ENCODE measurements around the gene CD8B. TPM values are rescaled to one million over a fixed set of nuclear protein-coding genes. Genes with fewer than 3 reads are reported as not detected.
A peak's percentile ranks its signal among the peaks of the same experiment; 100 is the strongest.

The CD8B gene
- total and polyA plus RNA-seq, 2 donors (not counting 1 experiment from before 2014, with no cell fraction given): not detected

DNA sequence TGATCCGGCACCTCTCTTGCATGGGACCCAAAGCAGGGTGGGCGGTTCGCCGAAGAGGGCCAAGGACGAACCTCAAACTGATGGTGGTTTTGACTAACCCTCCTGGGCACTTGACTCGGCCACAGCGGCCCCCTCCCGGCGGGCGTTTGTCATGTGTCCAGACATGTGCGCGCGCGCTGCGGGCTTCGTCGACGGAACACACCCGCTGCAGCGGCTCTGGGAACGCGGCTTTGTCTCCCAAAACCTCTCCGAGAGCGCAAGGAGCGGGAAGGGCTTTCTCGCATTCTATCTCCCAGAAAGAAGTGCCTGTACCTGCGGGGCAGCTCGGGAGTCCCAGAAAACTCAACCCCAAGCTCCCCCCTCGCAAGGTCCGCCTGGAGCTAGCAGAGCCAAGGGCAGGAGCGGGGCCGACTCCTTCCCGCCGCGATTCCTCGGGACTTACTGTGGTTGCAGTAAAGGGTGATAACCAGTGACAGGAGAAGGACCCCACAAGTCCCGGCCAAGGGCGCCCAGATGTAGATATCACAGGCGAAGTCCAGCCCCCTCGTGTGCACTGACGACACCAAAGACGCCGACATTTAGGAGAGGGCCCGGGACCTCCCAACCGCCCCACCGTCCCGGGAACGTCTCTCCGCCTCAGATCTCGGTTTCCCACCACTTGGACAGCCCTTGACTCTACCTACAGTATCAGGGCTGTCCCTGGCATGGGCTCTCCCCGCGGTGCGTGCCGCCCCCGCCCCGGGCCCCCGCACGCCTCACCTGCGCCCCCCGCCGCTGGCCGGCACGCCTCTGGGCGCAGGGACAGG, 72.6 kb downstream of the CD8B start:
- no peaks in the 10 kb centered on the region for H3K4me1 ChIP-seq (ENCODE audit: control insufficient read depth, extremely low read depth, insufficient read depth, low read length)
- no peak overlapping the region for H2AFZ ChIP-seq (ENCODE audit: low read length)
- no peaks in the 10 kb centered on the region for H3K79me2 ChIP-seq (ENCODE audit: control insufficient read depth, insufficient read depth, low read length)
- TF ChIP-seq EZH2 (IDR thresholded peaks at IDR 0.05; ENCODE audit: low read length, missing control alignments) (peak; percentile 50), CTCF (conservative IDR thresholded peaks at IDR 0.05 in 1 of 2, IDR thresholded peaks at IDR 0.05 in 1 of 2; ENCODE audit: low read depth in 1 of 2, low read length in 2 of 2) (no peak)
- H4K20me1 ChIP-seq (ENCODE audit: control insufficient read depth, extremely low read depth, insufficient read depth, low read length): no peaks in the 10 kb centered on the region
- H3K9ac ChIP-seq (ENCODE audit: insufficient read depth, low read length): no peak overlapping the region
- peak overlapping the region; percentile 23 for H3K4me2 ChIP-seq (ENCODE audit: extremely low read depth, insufficient read depth, low read length)
- H3K4me3 ChIP-seq (replicated peaks in 1 of 4; ENCODE audit: control extremely low read depth in 1 of 4, insufficient read depth in 1 of 4, low read depth in 3 of 4, low read length in 4 of 4): peak overlapping the region in 1 of 4 experiments; percentile 4
- H3K36me3 ChIP-seq (ENCODE audit: control insufficient read depth, insufficient read depth, low read length): no peaks in the 10 kb centered on the region
- no peak for DNase-seq (ENCODE audit: low read depth in 2 of 2)
- no peak overlapping the region for H3K27ac ChIP-seq (ENCODE audit: insufficient read depth, low read length)
- peaks cover 47% of the 10 kb centered on the region for H3K27me3 ChIP-seq (ENCODE audit: control insufficient read depth, insufficient read depth, low read length)
- no peaks in the 10 kb centered on the region for H3K9me3 ChIP-seq (ENCODE audit: control insufficient read depth, insufficient read depth, low read depth, low read length)

- DNase-seq (ENCODE audit: low read depth in 2 of 2): no peak
Observed at GRCh38 chr2:86788165-86788564, 73.5 kb downstream of the CD8B start.

DNA sequence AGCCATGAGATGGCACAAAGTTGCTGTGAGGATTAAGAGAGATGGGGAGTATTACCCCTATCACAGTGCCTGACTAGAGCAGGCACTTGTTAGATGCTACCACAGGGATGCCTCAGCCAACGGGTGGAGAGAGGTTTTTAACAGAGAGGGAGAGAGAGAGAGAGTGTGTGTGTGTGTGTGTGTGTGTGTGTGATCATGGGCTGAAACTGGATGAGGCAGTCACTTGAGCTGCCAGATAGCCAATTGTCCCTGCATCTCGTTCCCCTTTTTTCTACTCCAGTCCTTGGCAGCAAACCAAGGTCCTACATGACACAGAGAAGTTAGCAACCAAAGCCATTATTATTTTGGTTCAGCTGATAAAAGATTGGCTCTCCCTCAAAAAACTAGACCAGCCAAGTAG, 74.0 kb downstream of the CD8B start:
- H3K27me3 ChIP-seq (ENCODE audit: control insufficient read depth, insufficient read depth, low read length): peaks cover 43% of the 10 kb centered on the region
- no peak overlapping the region for H3K4me3 ChIP-seq (replicated peaks in 1 of 4; ENCODE audit: control extremely low read depth in 1 of 4, insufficient read depth in 1 of 4, low read depth in 3 of 4, low read length in 4 of 4)
- no peak for DNase-seq (ENCODE audit: low read depth in 2 of 2)
- no peaks in the 10 kb centered on the region for H3K79me2 ChIP-seq (ENCODE audit: control insufficient read depth, insufficient read depth, low read length)
- H3K36me3 ChIP-seq (ENCODE audit: control insufficient read depth, insufficient read depth, low read length): no peaks in the 10 kb centered on the region
- H3K4me2 ChIP-seq (ENCODE audit: extremely low read depth, insufficient read depth, low read length): no peak overlapping the region
- no peak overlapping the region for H2AFZ ChIP-seq (ENCODE audit: low read length)
- TF ChIP-seq EZH2 (IDR thresholded peaks at IDR 0.05; ENCODE audit: low read length, missing control alignments): peak; percentile 44
- TF ChIP-seq CTCF (conservative IDR thresholded peaks at IDR 0.05 in 1 of 2, IDR thresholded peaks at IDR 0.05 in 1 of 2; ENCODE audit: low read depth in 1 of 2, low read length in 2 of 2): no peak
- H3K27ac ChIP-seq (ENCODE audit: insufficient read depth, low read length): no peak overlapping the region
- no peaks in the 10 kb centered on the region for H4K20me1 ChIP-seq (ENCODE audit: control insufficient read depth, extremely low read depth, insufficient read depth, low read length)
- H3K9me3 ChIP-seq (ENCODE audit: control insufficient read depth, insufficient read depth, low read depth, low read length): no peaks in the 10 kb centered on the region
- no peaks in the 10 kb centered on the region for H3K4me1 ChIP-seq (ENCODE audit: control insufficient read depth, extremely low read depth, insufficient read depth, low read length)
- H3K9ac ChIP-seq (ENCODE audit: insufficient read depth, low read length): no peak overlapping the region

More at GRCh38 chr2:86788165-86788564, 73.5 kb downstream of the CD8B start:
- TF ChIP-seq CTCF (conservative IDR thresholded peaks at IDR 0.05 in 1 of 2, IDR thresholded peaks at IDR 0.05 in 1 of 2; ENCODE audit: low read depth in 1 of 2, low read length in 2 of 2) (no peak), EZH2 (IDR thresholded peaks at IDR 0.05; ENCODE audit: low read length, missing control alignments) (no peak)
- Histone ChIP-seq H3K4me2 (ENCODE audit: extremely low read depth, insufficient read depth, low read length) (no peak overlapping the region), H3K4me1 (ENCODE audit: control insufficient read depth, extremely low read depth, insufficient read depth, low read length) (no peaks in the 10 kb centered on the region), H3K4me3 (replicated peaks in 1 of 4; ENCODE audit: control extremely low read depth in 1 of 4, insufficient read depth in 1 of 4, low read depth in 3 of 4, low read length in 4 of 4) (no peak overlapping the region), H3K36me3 (ENCODE audit: control insufficient read depth, insufficient read depth, low read length) (no peaks in the 10 kb centered on the region), H3K9ac (ENCODE audit: insufficient read depth, low read length) (no peak overlapping the region), H3K27me3 (ENCODE audit: control insufficient read depth, insufficient read depth, low read length) (peaks cover 46% of the 10 kb centered on the region), H3K27ac (ENCODE audit: insufficient read depth, low read length) (no peak overlapping the region), H3K79me2 (ENCODE audit: control insufficient read depth, insufficient read depth, low read length) (no peaks in the 10 kb centered on the region), H3K9me3 (ENCODE audit: control insufficient read depth, insufficient read depth, low read depth, low read length) (no peaks in the 10 kb centered on the region), H2AFZ (ENCODE audit: low read length) (no peak overlapping the region), H4K20me1 (ENCODE audit: control insufficient read depth, extremely low read depth, insufficient read depth, low read length) (no peaks in the 10 kb centered on the region)
